ENCODE data around the gene ARID1A. TPM values are rescaled to one million over a fixed set of nuclear protein-coding genes. Genes with fewer than 3 reads are reported as not detected.

Gene ARID1A
- total and polyA plus RNA-seq, 2 experiments from 2014 or later: 8.2 to 13.4 TPM

DNA sequence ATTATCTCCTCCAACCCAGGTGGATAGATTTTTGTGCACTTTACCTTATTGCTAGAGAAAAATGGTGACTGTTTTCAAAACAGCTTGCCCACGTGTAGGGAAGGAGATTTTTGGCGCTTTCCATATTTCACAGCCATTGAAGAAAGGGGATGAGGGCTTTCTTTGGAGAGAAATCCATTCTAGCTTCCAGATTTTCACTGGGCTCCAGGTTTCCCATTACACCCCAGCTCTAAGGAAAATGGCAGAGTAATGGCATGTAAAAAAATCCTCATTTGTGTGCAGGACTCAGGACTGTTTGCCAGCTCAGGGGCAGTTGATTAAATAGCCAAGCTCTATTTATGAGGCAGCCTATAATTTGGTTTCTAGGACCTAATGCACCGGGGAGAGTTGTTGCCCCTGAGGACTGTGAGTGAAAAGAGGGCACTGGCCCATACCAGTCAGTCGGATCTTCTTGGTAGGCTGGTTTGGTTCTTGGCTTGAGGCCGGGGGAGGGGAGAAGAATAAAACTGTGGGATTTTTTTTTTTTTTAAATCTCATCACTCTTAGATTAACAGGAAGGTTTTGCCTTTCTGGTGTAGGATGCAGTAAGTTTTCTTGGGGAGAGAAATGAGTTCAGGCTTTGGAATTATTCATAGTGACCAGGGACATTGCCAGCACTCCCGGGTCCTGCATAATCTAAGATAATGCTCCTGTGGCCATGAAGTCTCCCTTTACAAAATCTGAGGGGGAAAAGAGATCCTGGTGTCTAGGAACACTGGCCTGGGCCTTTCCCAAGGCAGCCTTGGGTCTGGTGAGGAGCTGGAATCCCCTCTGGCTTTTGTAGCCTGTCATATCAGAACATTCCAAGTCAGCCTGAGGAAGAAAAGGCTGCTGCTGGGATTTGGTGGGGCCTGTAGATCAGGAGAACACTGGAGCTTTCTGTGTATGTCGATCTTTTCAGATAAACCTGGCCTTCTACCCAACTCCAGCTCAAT, 1.9 kb upstream of the ARID1A start:
- WGBS, 2 experiments (ENCODE audit: low coverage in 1 of 2, low lambda C conversion rate in 2 of 2, missing lambda C conversion rate in 2 of 2): 8 to 15% methylated on average over 7 of the region's 7 CpGs

DNA sequence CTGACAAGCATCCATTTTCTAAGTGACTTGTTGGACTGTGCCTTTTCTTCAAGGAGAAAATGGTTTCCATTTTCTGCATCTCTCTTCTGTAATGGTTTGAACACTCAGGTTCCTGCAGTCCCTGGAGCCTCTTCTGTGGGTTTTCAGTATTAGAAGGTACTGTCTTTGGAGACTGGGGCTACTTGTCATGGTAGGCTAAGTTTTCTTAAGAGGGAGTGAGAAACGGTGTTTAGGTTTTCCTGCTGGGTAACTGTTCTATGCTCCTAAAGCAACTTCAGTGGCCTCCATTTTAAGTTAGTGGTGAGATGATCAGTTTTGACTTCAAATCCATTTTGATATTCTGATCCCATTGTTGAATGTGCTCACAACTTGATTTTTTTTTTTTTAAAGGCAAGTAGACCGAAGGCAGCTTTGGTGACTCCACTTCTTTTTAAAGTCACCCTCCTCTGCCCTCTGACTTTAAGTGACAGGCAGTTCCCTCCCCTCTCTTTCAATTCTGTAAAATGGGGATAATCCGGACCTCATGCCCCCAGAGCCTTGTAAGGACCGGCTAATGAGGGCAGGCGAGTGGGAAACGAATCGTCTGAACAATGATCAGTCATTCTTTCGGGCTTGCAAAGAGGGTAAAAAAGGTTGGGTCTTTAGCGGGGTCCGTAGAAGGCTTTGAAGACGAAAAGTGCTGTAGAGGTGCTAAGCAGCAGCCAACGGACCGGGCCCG, 1.0 kb upstream of the ARID1A start:
- Histone ChIP-seq H3K4me1 (ENCODE audit: insufficient read depth) (peaks cover 41% of the 10 kb centered on the region), H3K27me3 (replicated peaks; ENCODE audit: insufficient read depth) (no peaks in the 10 kb centered on the region), H3K9me3 (ENCODE audit: low read depth) (no peaks in the 10 kb centered on the region), H3F3A (ENCODE audit: insufficient read depth) (peaks cover 46% of the 10 kb centered on the region), H3K9ac (peak overlapping the region; percentile 83), H2AFZ (peak overlapping the region; percentile 97), H3K4me3 (peak overlapping the region; percentile 83), H3K27ac (peak overlapping the region; percentile 91), H3K36me3 (ENCODE audit: low read depth) (no peaks in the 10 kb centered on the region), H4K20me1 (ENCODE audit: insufficient read depth) (peaks cover 14% of the 10 kb centered on the region; the same call in 1 of the 2 replicates), H3K79me2 (ENCODE audit: insufficient read depth) (peaks cover 35% of the 10 kb centered on the region), H3K9me2 (ENCODE audit: insufficient read depth) (no peaks in the 10 kb centered on the region), H3K4me2 (ENCODE audit: unreplicated experiment) (peak overlapping the region; percentile 94)
- in situ Hi-C loops (cut with MboI): loop anchor here (10.0 kb wide), 1 partner anchor 90 kb away; the partner anchor contains the start of gene PIGV
- WGBS, 2 experiments (ENCODE audit: low coverage in 1 of 2, low lambda C conversion rate in 2 of 2, missing lambda C conversion rate in 2 of 2): 3 to 5% methylated on average over 14 of the region's 14 CpGs
- DNase-seq: no peak
- TF ChIP-seq EZH2phosphoT487 (IDR thresholded peaks at IDR 0.05; ENCODE audit: insufficient read depth, low read depth) (no peak), EZH2 (IDR thresholded peaks at IDR 0.05; ENCODE audit: insufficient read depth, poor library complexity, severe bottlenecking) (no peak)

More for the DNA sequence above, 1.9 kb upstream of the ARID1A start:
- no peaks in the 10 kb centered on the region for H3K27me3 ChIP-seq (replicated peaks; ENCODE audit: insufficient read depth)
- H3K4me1 ChIP-seq (ENCODE audit: insufficient read depth): peaks cover 31% of the 10 kb centered on the region
- H3K4me3 ChIP-seq: peak overlapping the region; percentile 83
- H2AFZ ChIP-seq: peak overlapping the region; percentile 97
- peaks cover 5% of the 10 kb centered on the region; the same call in 1 of the 2 replicates for H4K20me1 ChIP-seq (ENCODE audit: insufficient read depth)
- no peaks in the 10 kb centered on the region for H3K36me3 ChIP-seq (ENCODE audit: low read depth)
- H3K4me2 ChIP-seq (ENCODE audit: unreplicated experiment): peak overlapping the region; percentile 94
- H3K27ac ChIP-seq: peak overlapping the region; percentile 91
- peaks cover 26% of the 10 kb centered on the region for H3K79me2 ChIP-seq (ENCODE audit: insufficient read depth)
- H3F3A ChIP-seq (ENCODE audit: insufficient read depth): peaks cover 42% of the 10 kb centered on the region
- no peaks in the 10 kb centered on the region for H3K9me3 ChIP-seq (ENCODE audit: low read depth)
- in situ Hi-C loops (cut with MboI): loop anchor here (10.0 kb wide), 1 partner anchor 91 kb away; the partner anchor contains the start of gene PIGV
- H3K9ac ChIP-seq: peak overlapping the region; percentile 83
- H3K9me2 ChIP-seq (ENCODE audit: insufficient read depth): no peaks in the 10 kb centered on the region
- DNase-seq: peak; percentile 45
- TF ChIP-seq EZH2phosphoT487 (IDR thresholded peaks at IDR 0.05; ENCODE audit: insufficient read depth, low read depth) (no peak), EZH2 (IDR thresholded peaks at IDR 0.05; ENCODE audit: insufficient read depth, poor library complexity, severe bottlenecking) (no peak)

DNA sequence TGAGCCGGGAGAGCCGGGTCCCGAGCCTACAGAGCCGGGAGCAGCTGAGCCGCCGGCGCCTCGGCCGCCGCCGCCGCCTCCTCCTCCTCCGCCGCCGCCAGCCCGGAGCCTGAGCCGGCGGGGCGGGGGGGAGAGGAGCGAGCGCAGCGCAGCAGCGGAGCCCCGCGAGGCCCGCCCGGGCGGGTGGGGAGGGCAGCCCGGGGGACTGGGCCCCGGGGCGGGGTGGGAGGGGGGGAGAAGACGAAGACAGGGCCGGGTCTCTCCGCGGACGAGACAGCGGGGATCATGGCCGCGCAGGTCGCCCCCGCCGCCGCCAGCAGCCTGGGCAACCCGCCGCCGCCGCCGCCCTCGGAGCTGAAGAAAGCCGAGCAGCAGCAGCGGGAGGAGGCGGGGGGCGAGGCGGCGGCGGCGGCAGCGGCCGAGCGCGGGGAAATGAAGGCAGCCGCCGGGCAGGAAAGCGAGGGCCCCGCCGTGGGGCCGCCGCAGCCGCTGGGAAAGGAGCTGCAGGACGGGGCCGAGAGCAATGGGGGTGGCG, 371 bp downstream of the ARID1A start:
- Histone ChIP-seq H3F3A (ENCODE audit: insufficient read depth) (peaks cover 46% of the 10 kb centered on the region), H3K4me1 (ENCODE audit: insufficient read depth) (peaks cover 54% of the 10 kb centered on the region), H3K36me3 (ENCODE audit: low read depth) (no peaks in the 10 kb centered on the region), H3K9me2 (ENCODE audit: insufficient read depth) (no peaks in the 10 kb centered on the region), H3K9me3 (ENCODE audit: low read depth) (no peaks in the 10 kb centered on the region), H2AFZ (no peak overlapping the region), H3K4me3 (peak overlapping the region; percentile 83), H3K79me2 (ENCODE audit: insufficient read depth) (peaks cover 49% of the 10 kb centered on the region), H3K27me3 (replicated peaks; ENCODE audit: insufficient read depth) (no peaks in the 10 kb centered on the region), H4K20me1 (ENCODE audit: insufficient read depth) (peaks cover 26% of the 10 kb centered on the region; the same call in 1 of the 2 replicates), H3K4me2 (ENCODE audit: unreplicated experiment) (peak overlapping the region; percentile 93), H3K9ac (peak overlapping the region; percentile 83), H3K27ac (peak overlapping the region; percentile 91)
- DNase-seq: no peak
- TF ChIP-seq EZH2phosphoT487 (IDR thresholded peaks at IDR 0.05; ENCODE audit: insufficient read depth, low read depth): no peak
- TF ChIP-seq EZH2 (IDR thresholded peaks at IDR 0.05; ENCODE audit: insufficient read depth, poor library complexity, severe bottlenecking): no peak
- in situ Hi-C loops (cut with MboI): loop anchor here (10.0 kb wide), 1 partner anchor 89 kb away; the partner anchor contains the start of gene PIGV
- 0 to 3% methylated on average over 8 to 42 of the region's 72 CpGs for WGBS, 2 experiments (ENCODE audit: low coverage in 1 of 2, low lambda C conversion rate in 2 of 2, missing lambda C conversion rate in 2 of 2)
